Aorta (tissue), 5 donors: ENCODE measurements around the gene SORL1. TPM values are rescaled to one million over a fixed set of nuclear protein-coding genes. Genes with fewer than 3 reads are reported as not detected.

ENCODE experiments used
- ATAC-seq: fragments of 200-7000 bp; cut with Tn5 transposase; one replicate; pipeline ENCODE4 v1.9.1; 2022; ENCODE audit warnings: moderate library complexity; ENCODE audit not compliant: low FRiP score
- DNase-seq, 2 donors: peaks; one replicate each; pipeline ENCODE4 v3.0.0-alpha.2; 2020
- H3K27ac ChIP-seq, 2 donors: one replicate each; pipeline ENCODE4 v1.5.1; 2013; ENCODE audit warnings: low read length in 2 of 2, mild to moderate bottlenecking in 2 of 2, moderate library complexity in 2 of 2, control low read depth in 1 of 2, inconsistent platforms in 1 of 2, low read depth in 1 of 2
- H3K27me3 ChIP-seq, 2 donors: one replicate each; pipeline ENCODE4 v1.6.1; 2013; ENCODE audit warnings: control low read depth in 1 of 2, low read length in 1 of 2, mild to moderate bottlenecking in 1 of 2, moderate library complexity in 1 of 2; ENCODE audit not compliant: insufficient read depth in 2 of 2, control insufficient read depth in 1 of 2
- H3K36me3 ChIP-seq, 2 donors: one replicate each; pipeline ENCODE4 v1.6.1; 2013; ENCODE audit warnings: control low read depth in 1 of 2, low read length in 1 of 2, mild to moderate bottlenecking in 1 of 2; ENCODE audit not compliant: insufficient read depth in 2 of 2, control insufficient read depth in 1 of 2
- H3K4me1 ChIP-seq, 2 donors: one replicate each; pipeline ENCODE4 v1.6.1; 2013; ENCODE audit warnings: low read length in 2 of 2, control low read depth in 1 of 2, mild to moderate bottlenecking in 1 of 2, moderate library complexity in 1 of 2; ENCODE audit not compliant: insufficient read depth in 2 of 2, control insufficient read depth in 1 of 2
- H3K4me3 ChIP-seq, 2 donors: one replicate each; pipeline ENCODE4 v1.5.1; 2013; ENCODE audit warnings: low read length in 2 of 2, control low read depth in 1 of 2, mild to moderate bottlenecking in 1 of 2
- H3K9me3 ChIP-seq: one replicate; pipeline ENCODE4 v1.6.1; 2013; ENCODE audit warnings: mild to moderate bottlenecking, low read length; ENCODE audit not compliant: control insufficient read depth
- WGBS, 2 donors: extraction: QIAGEN DNeasy Blood & Tissue Kit; methylation state at CpG; one replicate each; pipeline ENCODE4 v1.1.7; 2013; 5-methylcytosine and 5-hydroxymethylcytosine counted together
- intact Hi-C, 2 donors: fragments of 100-400 bp; cut with DNase I; formaldehyde crosslinking; loops; one replicate each; pipeline versions ENCODE4 v1.14.2 to v1.15.0; 2022
- polyA plus RNA-seq, 2 donors: library from polyadenylated mRNA; stranded (reverse); fragments of 200-250 nt; gene quantifications; one replicate each; pipeline ENCODE4 v1.2.3, GENCODE V29; 2013
- total RNA-seq, 2 donors: library from RNA; stranded (reverse); fragmentation: NEBNext Ultra II Directional; extraction: Animal tissue kit (Norgen Biotek cat#: 25700); gene quantifications; one replicate each; pipeline ENCODE4 v1.2.1, GENCODE V29; 2021
- donor health status: healthy with polysubstance abuse.
- donor health status: Bipolar disorder and iron deficiency.
- donor health status: DM: no; HTN: no; CAD: no.
- donor health status: DM: no; HTN: no; CAD: no.
- donor health status: DM: yes; HTN: yes; CAD: no.

Gene SORL1
- total and polyA plus RNA-seq, 4 donors = 0.79 to 37.2 (median 18.3) TPM

GRCh38 chr11:121583825-121584224 is 131.7 kb downstream of the SORL1 start:
- Histone ChIP-seq H3K4me3 (no peak overlapping the region), H3K27me3 (no peaks in the 10 kb centered on the region), H3K4me1 (no peaks in the 10 kb centered on the region), H3K9me3 (peaks cover 2% of the 10 kb centered on the region), H3K27ac (no peak overlapping the region), H3K36me3 (peaks cover 2 to 3% of the 10 kb centered on the region in 2 donors)
- intact Hi-C loops = no loop called here
- WGBS, 2 donors = 93% methylated on average over 3 of the region's 3 CpGs
- DNase-seq = no peak
- ATAC-seq = no peak

GRCh38 chr11:121586750-121587149 is 134.6 kb downstream of the SORL1 start:
- WGBS, 2 donors = 96 to 97% methylated on average over 2 of the region's 2 CpGs
- Histone ChIP-seq H3K4me3 (no peak overlapping the region), H3K27ac (no peak overlapping the region), H3K4me1 (no peaks in the 10 kb centered on the region), H3K9me3 (no peaks in the 10 kb centered on the region), H3K27me3 (no peaks in the 10 kb centered on the region), H3K36me3 (peaks cover 0 to 3% of the 10 kb centered on the region in 2 donors)
- ATAC-seq (no peak), DNase-seq (no peak)
- intact Hi-C loops = no loop called here

GRCh38 chr11:121587182-121587581 is 135.1 kb downstream of the SORL1 start:
- WGBS, 2 donors = 72 to 73% methylated on average over 2 of the region's 2 CpGs
- Histone ChIP-seq H3K4me1 (no peaks in the 10 kb centered on the region), H3K27me3 (no peaks in the 10 kb centered on the region), H3K36me3 (peaks cover 0 to under 1% of the 10 kb centered on the region in 2 donors), H3K4me3 (no peak overlapping the region), H3K27ac (no peak overlapping the region), H3K9me3 (no peaks in the 10 kb centered on the region)
- intact Hi-C loops = no loop called here
- DNase-seq (no peak), ATAC-seq (no peak)

GRCh38 chr11:121588747-121589146 is 136.6 kb downstream of the SORL1 start:
- ATAC-seq (no peak), DNase-seq (no peak)
- no peaks in the 10 kb centered on the region for H3K9me3 ChIP-seq
- intact Hi-C loops = no loop called here
- no peaks in the 10 kb centered on the region for H3K36me3 ChIP-seq
- no peaks in the 10 kb centered on the region for H3K27me3 ChIP-seq
- no peaks in the 10 kb centered on the region for H3K4me1 ChIP-seq
- H3K4me3 ChIP-seq = no peak overlapping the region
- WGBS, 2 donors = 81 to 83% methylated on average over 8 of the region's 8 CpGs
- no peak overlapping the region for H3K27ac ChIP-seq

DNA sequence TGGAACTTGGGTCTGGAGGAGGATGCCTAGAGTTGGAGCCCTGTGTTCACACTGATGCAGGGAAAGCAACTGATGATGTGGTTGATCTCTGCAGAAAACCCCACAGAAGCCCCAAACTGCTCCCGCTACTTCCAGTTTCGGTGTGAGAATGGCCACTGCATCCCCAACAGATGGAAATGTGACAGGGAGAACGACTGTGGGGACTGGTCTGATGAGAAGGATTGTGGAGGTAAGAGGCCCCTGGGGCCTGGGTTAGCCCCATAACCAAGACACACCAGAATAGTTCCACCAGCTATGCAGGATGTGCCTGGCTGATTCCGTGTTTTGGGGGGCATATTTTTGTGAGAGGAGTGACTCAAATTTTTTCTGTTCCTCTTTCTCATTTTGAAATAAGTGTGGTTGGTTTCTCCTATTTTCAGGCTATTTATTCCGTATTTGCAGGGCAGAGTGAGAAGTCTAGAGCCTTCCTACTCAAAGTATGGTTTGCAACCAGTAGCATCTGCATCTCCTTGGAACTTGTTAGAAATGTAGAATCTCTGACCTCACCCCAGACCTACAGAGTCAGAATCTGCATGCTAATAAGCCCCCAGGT is 137.9 kb downstream of the SORL1 start:
- Histone ChIP-seq H3K27me3 (no peaks in the 10 kb centered on the region), H3K27ac (no peak overlapping the region), H3K4me1 (no peaks in the 10 kb centered on the region), H3K4me3 (no peak overlapping the region), H3K9me3 (no peaks in the 10 kb centered on the region), H3K36me3 (no peaks in the 10 kb centered on the region)
- 86 to 87% methylated on average over 5 of the region's 5 CpGs for WGBS, 2 donors
- ATAC-seq = no peak
- no peak for DNase-seq
- intact Hi-C loops = loop anchor here (2.0 to 5.0 kb wide), 5 partner anchors 138 to 917 kb away; partner anchors contain the start of genes SORL1 (in 1 of the 2) and SORL1-AS1 (in 1 of the 2)

DNA sequence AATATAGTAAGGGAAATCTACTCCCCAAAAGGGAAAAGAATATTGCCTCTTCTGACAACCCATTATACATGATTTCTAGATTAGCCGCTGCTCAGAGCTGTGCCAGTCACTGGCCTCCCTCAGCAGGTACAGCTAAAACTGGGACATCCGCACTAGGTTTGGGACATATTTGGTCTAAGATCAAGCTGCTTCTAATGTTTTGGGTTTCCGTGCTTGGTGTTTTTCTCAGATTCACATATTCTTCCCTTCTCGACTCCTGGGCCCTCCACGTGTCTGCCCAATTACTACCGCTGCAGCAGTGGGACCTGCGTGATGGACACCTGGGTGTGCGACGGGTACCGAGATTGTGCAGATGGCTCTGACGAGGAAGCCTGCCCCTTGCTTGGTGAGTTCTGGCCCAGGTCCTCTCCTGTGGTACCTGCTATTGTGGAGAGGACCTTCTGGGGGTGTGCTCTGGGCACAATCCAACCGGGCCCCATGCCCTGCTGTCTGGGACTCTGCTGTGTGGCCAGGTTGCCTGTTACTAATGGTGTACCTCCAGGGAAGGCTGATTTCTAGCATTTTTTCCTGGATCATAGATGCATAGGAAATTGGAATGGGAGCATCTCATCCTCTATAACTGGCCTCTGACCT is 138.8 kb downstream of the SORL1 start:
- ATAC-seq (no peak), DNase-seq (no peak)
- Histone ChIP-seq H3K9me3 (no peaks in the 10 kb centered on the region), H3K36me3 (no peaks in the 10 kb centered on the region), H3K4me3 (no peak overlapping the region), H3K27me3 (no peaks in the 10 kb centered on the region), H3K27ac (no peak overlapping the region), H3K4me1 (no peaks in the 10 kb centered on the region)
- WGBS, 2 donors = 90 to 92% methylated on average over 12 of the region's 12 CpGs
- intact Hi-C loops = loop anchor here (2.0 to 5.0 kb wide), 5 partner anchors 139 to 916 kb away; partner anchors contain the start of genes SORL1 (in 1 of the 2) and SORL1-AS1 (in 1 of the 2)

GRCh38 chr11:121591405-121592033 is 139.4 kb downstream of the SORL1 start:
- H3K27ac ChIP-seq = no peak overlapping the region
- 14 to 16% methylated on average over 3 of the region's 3 CpGs for WGBS, 2 donors
- ATAC-seq = peak; percentile 85

DNA sequence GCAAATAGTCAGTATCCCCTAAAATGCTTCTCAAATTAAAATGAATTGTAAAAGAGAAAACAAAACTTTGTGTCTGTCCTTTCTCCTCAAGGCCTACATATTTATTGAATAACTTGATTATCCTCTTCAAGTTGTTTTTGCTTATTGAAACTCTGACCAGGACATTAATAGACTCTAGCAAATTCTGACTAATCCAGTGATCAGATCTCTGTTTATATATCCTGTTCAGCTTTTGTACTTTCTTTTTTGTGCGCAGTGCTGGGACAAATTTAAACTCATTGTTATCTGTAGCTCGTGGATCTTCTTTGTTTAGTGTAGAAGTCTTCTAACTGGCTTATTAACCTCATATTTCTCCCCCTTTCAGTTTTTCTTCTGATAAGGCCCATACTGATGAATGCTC is 140.6 kb downstream of the SORL1 start:
- intact Hi-C loops = loop anchor here in 1 of 2 donors (2.0 to 5.0 kb wide), 4 partner anchors 140 to 915 kb away; partner anchors contain the start of genes SORL1 and SORL1-AS1
- DNase-seq = no peak
- no peaks in the 10 kb centered on the region for H3K36me3 ChIP-seq
- WGBS, 2 donors = 70 to 82% methylated on average over 2 of the region's 2 CpGs
- H3K4me3 ChIP-seq = no peak overlapping the region
- no peaks in the 10 kb centered on the region for H3K9me3 ChIP-seq
- no peak overlapping the region for H3K27ac ChIP-seq
- no peak for ATAC-seq
- H3K4me1 ChIP-seq = no peaks in the 10 kb centered on the region
- no peaks in the 10 kb centered on the region for H3K27me3 ChIP-seq

More at GRCh38 chr11:121591405-121592033, 139.4 kb downstream of the SORL1 start:
- intact Hi-C loops = loop anchor here (2.0 to 5.0 kb wide), 6 partner anchors 139 to 916 kb away; partner anchors contain the start of genes SORL1 (in 1 of the 2) and SORL1-AS1 (in 1 of the 2)
- no peaks in the 10 kb centered on the region for H3K27me3 ChIP-seq
- no peak overlapping the region for H3K4me3 ChIP-seq
- no peaks in the 10 kb centered on the region for H3K9me3 ChIP-seq
- DNase-seq = peak in 1 of 2 donors; percentile 60
- no peaks in the 10 kb centered on the region for H3K4me1 ChIP-seq
- H3K36me3 ChIP-seq = no peaks in the 10 kb centered on the region
